Smooth muscle cell (in vitro differentiated cells): ENCODE results near the gene NPC2. TPM values are rescaled to one million over a fixed set of nuclear protein-coding genes. Genes with fewer than 3 reads are reported as not detected.
A peak's percentile ranks its signal among the peaks of the same experiment; 100 is the strongest.

Experiments used
- DNase-seq: peaks from one replicate; lab custom pipeline; 2025; ENCODE audit not compliant: unreplicated experiment; lab: John Stamatoyannopoulos, UW
- H2AFZ ChIP-seq: fragments of 200-600 bp; sonication (generic); 2 replicates; pipeline ENCODE4 v1.6.0; 2016; ENCODE audit warnings: antibody characterized with exemption, low read depth, mild to moderate bottlenecking
- H3F3A ChIP-seq: fragments of 200-600 bp; sonication (generic); 2 replicates; pipeline ENCODE4 v1.6.0; 2017; ENCODE audit warnings: antibody characterized with exemption, low read depth
- H3K27ac ChIP-seq: fragments of 200-600 bp; sonication (generic); 2 replicates; pipeline ENCODE4 v1.5.1; 2016; ENCODE audit warnings: low read depth, mild to moderate bottlenecking
- H3K27me3 ChIP-seq: fragments of 200-600 bp; sonication (generic); 2 replicates; pipeline ENCODE4 v1.6.1; 2016; ENCODE audit warnings: low read depth, mild to moderate bottlenecking
- H3K36me3 ChIP-seq: fragments of 200-600 bp; sonication (generic); 2 replicates; pipeline ENCODE4 v1.5.1; 2016; ENCODE audit warnings: low read depth
- H3K4me1 ChIP-seq: fragments of 200-600 bp; sonication (generic); 2 replicates; pipeline ENCODE4 v1.5.1; 2016; ENCODE audit warnings: low read depth
- H3K4me2 ChIP-seq: fragments of 200-600 bp; sonication (generic); 2 replicates; pipeline ENCODE4 v1.6.0; 2016; ENCODE audit warnings: mild to moderate bottlenecking
- H3K4me3 ChIP-seq: fragments of 200-600 bp; sonication (generic); 2 replicates; pipeline ENCODE4 v1.5.1; 2016; ENCODE audit warnings: mild to moderate bottlenecking
- H3K79me2 ChIP-seq: fragments of 200-600 bp; sonication (generic); 2 replicates; pipeline ENCODE4 v1.6.0; 2016; ENCODE audit warnings: low read depth, mild to moderate bottlenecking
- H3K9ac ChIP-seq: fragments of 200-600 bp; sonication (generic); 2 replicates; pipeline ENCODE4 v1.6.0; 2016; ENCODE audit warnings: low read depth
- H3K9me3 ChIP-seq: fragments of 200-600 bp; sonication (generic); replicated peaks from 2 replicates; pipeline ENCODE4 v1.5.1; 2016; ENCODE audit warnings: low read depth
- H4K20me1 ChIP-seq: fragments of 200-600 bp; sonication (generic); 2 replicates; pipeline ENCODE4 v1.6.0; 2016; ENCODE audit warnings: low read depth
- WGBS: methylation state at CpG from one replicate; pipeline ENCODE4 v1.1.7; 2016; ENCODE audit warnings: low lambda C conversion rate; 5-methylcytosine and 5-hydroxymethylcytosine counted together
- polyA plus RNA-seq: library from polyadenylated mRNA; unstranded; fragments of >200 nt; fragmentation: Nextera tagmentation; extraction: Ambion mirVana; gene quantifications from 2 replicates; pipeline ENCODE4 v1.2.1, GENCODE V29; 2016
- total RNA-seq: library from RNA; depleted of rRNA; stranded (reverse); fragments of >200 nt; gene quantifications from 2 replicates; pipeline ENCODE4 v1.2.3, GENCODE V29; 2014
- TF ChIP-seq, protein P1 (sequence below): fragments of 200-600 bp; sonication (generic); IDR thresholded peaks from 2 replicates; pipeline ENCODE4 v1.5.1; 2017; ENCODE audit warnings: borderline replicate concordance, mild to moderate bottlenecking, antibody characterized with exemption; ENCODE audit not compliant: insufficient read depth, poor library complexity, severe bottlenecking

Gene NPC2
- 443 and 496 TPM in 2 replicates for total RNA-seq
- polyA plus RNA-seq: 137 and 197 TPM in 2 replicates

GRCh38 chr14:74492776-74493342 is at the start of gene NPC2:
TSS of gene NPC2 (minus strand) at chr14:74493305. CDS start at chr14:74493274, 31 bp downstream.
- Histone ChIP-seq H3K9ac (peak within 1 kb of the TSS; percentile 83), H3F3A (peaks cover 13% of the 10 kb centered on the region), H3K4me3 (peak within 1 kb of the TSS; percentile 82), H2AFZ (peak within 1 kb of the TSS; percentile 96), H4K20me1 (peaks cover 23% of the 10 kb centered on the region), H3K27me3 (peaks cover 5% of the 10 kb centered on the region), H3K79me2 (peaks cover 4% of the 10 kb centered on the region), H3K9me3 (no peaks in the 10 kb centered on the region), H3K4me1 (peaks cover 13% of the 10 kb centered on the region), H3K27ac (peak within 1 kb of the TSS; percentile 64), H3K36me3 (no peaks in the 10 kb centered on the region), H3K4me2 (peak within 1 kb of the TSS; percentile 93)
- WGBS: 1% methylated on average over 31 of the region's 35 CpGs
- DNase-seq: no peak
- TF ChIP-seq, protein P1, sequence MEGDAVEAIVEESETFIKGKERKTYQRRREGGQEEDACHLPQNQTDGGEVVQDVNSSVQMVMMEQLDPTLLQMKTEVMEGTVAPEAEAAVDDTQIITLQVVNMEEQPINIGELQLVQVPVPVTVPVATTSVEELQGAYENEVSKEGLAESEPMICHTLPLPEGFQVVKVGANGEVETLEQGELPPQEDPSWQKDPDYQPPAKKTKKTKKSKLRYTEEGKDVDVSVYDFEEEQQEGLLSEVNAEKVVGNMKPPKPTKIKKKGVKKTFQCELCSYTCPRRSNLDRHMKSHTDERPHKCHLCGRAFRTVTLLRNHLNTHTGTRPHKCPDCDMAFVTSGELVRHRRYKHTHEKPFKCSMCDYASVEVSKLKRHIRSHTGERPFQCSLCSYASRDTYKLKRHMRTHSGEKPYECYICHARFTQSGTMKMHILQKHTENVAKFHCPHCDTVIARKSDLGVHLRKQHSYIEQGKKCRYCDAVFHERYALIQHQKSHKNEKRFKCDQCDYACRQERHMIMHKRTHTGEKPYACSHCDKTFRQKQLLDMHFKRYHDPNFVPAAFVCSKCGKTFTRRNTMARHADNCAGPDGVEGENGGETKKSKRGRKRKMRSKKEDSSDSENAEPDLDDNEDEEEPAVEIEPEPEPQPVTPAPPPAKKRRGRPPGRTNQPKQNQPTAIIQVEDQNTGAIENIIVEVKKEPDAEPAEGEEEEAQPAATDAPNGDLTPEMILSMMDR: no peak

GRCh38 chr14:74542056-74542685 is 49.1 kb upstream of the NPC2 start:
- Histone ChIP-seq H4K20me1 (peaks cover 23% of the 10 kb centered on the region), H3K27me3 (no peaks in the 10 kb centered on the region), H3K4me1 (no peaks in the 10 kb centered on the region), H3F3A (no peaks in the 10 kb centered on the region), H3K36me3 (peaks cover 5% of the 10 kb centered on the region), H3K9ac (no peak overlapping the region), H3K9me3 (no peaks in the 10 kb centered on the region), H3K27ac (no peak overlapping the region), H2AFZ (no peak overlapping the region), H3K4me3 (no peak overlapping the region), H3K4me2 (no peak overlapping the region), H3K79me2 (no peaks in the 10 kb centered on the region)
- WGBS: 90% methylated on average over 10 of the region's 10 CpGs
- TF ChIP-seq, protein P1: no peak
- no peak for DNase-seq

GRCh38 chr14:74541225-74541624 is 48.1 kb upstream of the NPC2 start:
- H3K4me1 ChIP-seq: no peaks in the 10 kb centered on the region
- no peak overlapping the region for H3K27ac ChIP-seq
- no peak overlapping the region for H2AFZ ChIP-seq
- no peak overlapping the region for H3K4me3 ChIP-seq
- no peak overlapping the region for H3K9ac ChIP-seq
- peaks cover 13% of the 10 kb centered on the region for H4K20me1 ChIP-seq
- H3K79me2 ChIP-seq: no peaks in the 10 kb centered on the region
- no peaks in the 10 kb centered on the region for H3K9me3 ChIP-seq
- WGBS: 91% methylated on average over 3 of the region's 3 CpGs
- H3K4me2 ChIP-seq: no peak overlapping the region
- H3K36me3 ChIP-seq: peaks cover 5% of the 10 kb centered on the region
- DNase-seq: no peak
- H3K27me3 ChIP-seq: no peaks in the 10 kb centered on the region
- TF ChIP-seq, protein P1: no peak
- no peaks in the 10 kb centered on the region for H3F3A ChIP-seq
